ENCODE measurements around the gene TNIK.
"Not testable (repeated sequence)": the region's sequence is repeated elsewhere in the genome, so short reads cannot be mapped to it uniquely, and the experiment has no call there.

Gene TNIK

DNA sequence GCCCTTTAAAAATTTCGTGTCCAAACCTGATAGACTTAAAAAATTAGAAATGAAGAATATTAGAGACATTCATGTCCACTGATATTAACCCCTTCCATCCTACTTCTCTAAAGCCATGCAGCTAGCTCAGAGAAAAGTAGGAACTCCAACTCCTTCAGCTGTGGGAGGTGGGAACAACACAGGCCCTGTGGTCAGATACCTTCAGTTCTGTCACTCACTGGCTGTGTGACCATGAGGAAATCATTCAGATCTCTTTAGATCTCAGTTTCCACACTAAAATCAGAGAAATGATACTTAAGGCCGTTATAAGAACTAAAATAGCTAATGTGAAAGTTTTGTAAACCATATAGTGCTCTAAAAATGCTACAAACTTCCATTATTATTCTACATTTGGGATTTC, 209.8 kb downstream of the TNIK start:
- in situ Hi-C loops (cut with MboI; ENCODE audit: low pct_unique_long_range_greater_than_20kb, low sequenced_read_pairs, unreplicated experiment), result no loop called here
- TF ChIP-seq, protein P1, sequence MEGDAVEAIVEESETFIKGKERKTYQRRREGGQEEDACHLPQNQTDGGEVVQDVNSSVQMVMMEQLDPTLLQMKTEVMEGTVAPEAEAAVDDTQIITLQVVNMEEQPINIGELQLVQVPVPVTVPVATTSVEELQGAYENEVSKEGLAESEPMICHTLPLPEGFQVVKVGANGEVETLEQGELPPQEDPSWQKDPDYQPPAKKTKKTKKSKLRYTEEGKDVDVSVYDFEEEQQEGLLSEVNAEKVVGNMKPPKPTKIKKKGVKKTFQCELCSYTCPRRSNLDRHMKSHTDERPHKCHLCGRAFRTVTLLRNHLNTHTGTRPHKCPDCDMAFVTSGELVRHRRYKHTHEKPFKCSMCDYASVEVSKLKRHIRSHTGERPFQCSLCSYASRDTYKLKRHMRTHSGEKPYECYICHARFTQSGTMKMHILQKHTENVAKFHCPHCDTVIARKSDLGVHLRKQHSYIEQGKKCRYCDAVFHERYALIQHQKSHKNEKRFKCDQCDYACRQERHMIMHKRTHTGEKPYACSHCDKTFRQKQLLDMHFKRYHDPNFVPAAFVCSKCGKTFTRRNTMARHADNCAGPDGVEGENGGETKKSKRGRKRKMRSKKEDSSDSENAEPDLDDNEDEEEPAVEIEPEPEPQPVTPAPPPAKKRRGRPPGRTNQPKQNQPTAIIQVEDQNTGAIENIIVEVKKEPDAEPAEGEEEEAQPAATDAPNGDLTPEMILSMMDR (IDR thresholded peaks at IDR 0.05; ENCODE audit: extremely low read depth, insufficient read depth, missing control alignments), result no peak
- no peak for DNase-seq (ENCODE audit: low spot score)

DNA sequence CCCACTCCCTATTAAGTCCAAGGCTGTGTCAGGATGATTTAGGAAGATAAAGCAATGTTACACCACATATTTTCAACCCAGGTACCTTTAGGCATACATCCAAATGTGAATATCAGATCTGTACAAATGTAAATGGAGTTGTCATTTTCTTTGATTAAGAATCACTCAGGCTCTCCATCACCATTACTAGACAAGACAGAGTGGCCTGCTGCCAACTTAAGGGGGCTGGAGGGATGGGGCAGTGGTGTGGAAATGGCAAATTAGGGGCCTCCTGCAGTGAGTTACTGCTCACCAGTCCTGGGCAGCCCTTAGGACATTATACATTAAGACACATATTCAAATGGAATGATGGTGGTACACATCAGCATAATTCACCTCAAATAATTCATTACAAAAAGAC, 211.0 kb downstream of the TNIK start:
- no peak for DNase-seq (ENCODE audit: low spot score)
- TF ChIP-seq, protein P1 (IDR thresholded peaks at IDR 0.05; ENCODE audit: extremely low read depth, insufficient read depth, missing control alignments), result no peak
- in situ Hi-C loops (cut with MboI; ENCODE audit: low pct_unique_long_range_greater_than_20kb, low sequenced_read_pairs, unreplicated experiment), result no loop called here

DNA sequence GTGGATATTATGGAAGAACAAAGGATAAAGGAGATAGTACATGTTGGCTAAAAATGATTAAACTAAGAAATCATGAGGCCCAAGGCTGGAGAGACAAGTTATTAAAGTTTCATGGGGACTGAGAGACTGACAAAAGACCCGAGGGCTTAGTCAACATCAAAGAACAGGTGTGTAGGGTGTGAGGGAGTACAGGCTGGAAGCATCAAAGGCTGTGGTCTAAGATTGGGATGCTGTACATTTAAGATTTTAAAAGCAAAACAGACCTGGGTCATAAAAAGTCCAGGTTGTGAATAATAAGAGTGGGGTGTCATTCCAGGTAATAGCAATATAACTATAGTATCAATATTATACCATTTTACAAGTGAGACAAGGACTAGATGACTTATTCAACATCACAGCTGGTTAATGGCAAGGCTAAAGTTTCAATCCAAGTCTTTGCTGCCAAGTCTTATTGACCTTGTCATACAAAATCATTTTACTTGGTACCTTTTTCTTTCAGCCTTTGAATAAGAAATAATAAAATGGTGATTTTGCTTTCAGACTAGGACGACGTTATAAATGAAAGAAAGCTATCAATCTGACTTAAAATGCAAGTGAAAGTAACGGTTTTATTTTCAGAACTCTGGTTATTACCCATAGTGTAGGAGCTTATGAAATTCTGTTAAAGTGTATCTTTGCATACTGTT, 211.6 kb downstream of the TNIK start:
- TF ChIP-seq, protein P1 (IDR thresholded peaks at IDR 0.05; ENCODE audit: extremely low read depth, insufficient read depth, missing control alignments), result no peak
- in situ Hi-C loops (cut with MboI; ENCODE audit: low pct_unique_long_range_greater_than_20kb, low sequenced_read_pairs, unreplicated experiment), result no loop called here
- DNase-seq (ENCODE audit: low spot score), result peak; percentile 54

DNA sequence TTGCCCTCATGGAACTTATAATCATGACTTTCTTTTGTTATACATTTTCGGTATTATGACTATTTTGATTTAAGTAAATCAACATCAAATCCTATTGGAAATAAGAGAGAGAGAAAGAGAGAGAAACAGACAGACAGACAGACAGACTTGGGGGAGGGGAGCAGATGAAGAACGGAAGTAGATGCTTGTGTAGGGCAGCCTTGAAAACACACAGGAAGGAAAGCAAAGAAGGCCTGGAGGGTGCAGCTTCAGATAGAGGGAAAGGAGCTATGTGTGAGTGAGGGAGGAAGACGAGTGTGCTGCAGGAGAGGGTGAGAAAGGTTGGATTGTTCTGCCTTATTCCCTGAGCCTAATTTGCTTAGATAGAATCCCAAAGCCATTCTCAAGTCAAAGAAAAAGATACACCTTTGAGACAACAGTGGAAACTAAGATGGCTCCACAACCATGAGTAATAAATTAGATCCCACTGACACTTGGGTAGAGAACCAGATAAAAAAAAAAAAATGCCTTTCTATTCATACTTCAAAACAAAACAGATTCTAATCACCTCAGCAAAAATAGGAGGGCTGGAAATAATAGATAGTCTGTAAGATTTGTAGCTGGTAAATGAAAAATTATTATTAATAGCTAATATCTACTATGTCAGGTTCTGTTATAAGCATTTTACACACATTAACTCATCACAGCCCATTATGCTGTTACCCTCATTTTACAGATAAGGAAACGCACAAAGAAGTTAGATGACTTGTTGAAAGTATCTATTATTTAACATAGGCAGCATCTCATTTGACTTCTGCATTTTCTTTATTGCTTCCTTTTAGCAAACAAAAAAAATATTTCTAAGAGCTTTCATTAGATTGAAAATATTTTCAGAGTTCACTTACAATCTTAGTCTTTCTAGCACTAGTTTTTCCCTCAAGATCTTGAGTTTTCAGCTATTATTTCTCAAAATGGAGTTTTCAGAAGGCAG, 214.1 kb downstream of the TNIK start:
- no peak for DNase-seq (ENCODE audit: low spot score)
- in situ Hi-C loops (cut with MboI; ENCODE audit: low pct_unique_long_range_greater_than_20kb, low sequenced_read_pairs, unreplicated experiment), result no loop called here
- TF ChIP-seq, protein P1 (IDR thresholded peaks at IDR 0.05; ENCODE audit: extremely low read depth, insufficient read depth, missing control alignments), result no peak

DNA sequence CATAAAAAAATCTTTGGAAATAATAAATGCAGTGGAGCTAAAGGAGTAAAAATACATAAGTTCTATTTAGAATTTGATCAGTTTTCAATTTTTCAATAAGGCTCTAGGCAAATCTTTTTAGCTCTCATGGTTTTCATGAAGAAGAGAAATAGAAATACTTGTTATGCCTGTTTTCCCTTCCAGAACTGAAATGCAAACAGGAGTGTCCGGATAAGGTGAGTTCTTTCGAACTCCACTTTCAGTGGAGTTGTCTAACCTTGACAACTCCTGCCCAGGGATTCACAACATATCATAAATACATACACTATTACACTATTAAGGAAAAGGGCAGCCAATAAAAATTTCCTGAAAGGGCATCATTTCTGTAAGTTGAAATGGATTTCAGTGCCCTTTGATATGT, 217.3 kb downstream of the TNIK start:
- TF ChIP-seq, protein P1 (IDR thresholded peaks at IDR 0.05; ENCODE audit: extremely low read depth, insufficient read depth, missing control alignments), result no peak
- in situ Hi-C loops (cut with MboI; ENCODE audit: low pct_unique_long_range_greater_than_20kb, low sequenced_read_pairs, unreplicated experiment), result no loop called here
- DNase-seq (ENCODE audit: low spot score), result no peak

DNA sequence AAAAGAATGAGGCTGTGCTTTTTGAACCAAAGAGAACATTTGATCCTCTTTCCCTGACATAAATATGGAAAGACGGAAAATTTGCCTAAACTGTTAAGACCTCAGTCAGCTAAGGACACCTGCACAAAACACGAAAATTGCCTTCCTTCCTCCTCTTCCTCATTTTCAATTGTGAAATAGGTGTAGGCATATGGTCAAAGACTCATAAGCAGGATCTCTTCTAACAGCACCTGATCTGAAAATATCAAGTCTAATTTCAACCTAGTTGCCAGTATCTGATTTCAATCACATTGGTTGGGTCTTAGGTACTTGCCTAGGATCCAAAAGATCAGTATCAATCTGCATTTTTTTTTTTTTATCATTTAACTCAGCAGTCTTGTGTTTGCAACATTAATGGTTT, 218.0 kb downstream of the TNIK start:
- TF ChIP-seq, protein P1 (IDR thresholded peaks at IDR 0.05; ENCODE audit: extremely low read depth, insufficient read depth, missing control alignments), result no peak
- DNase-seq (ENCODE audit: low spot score), result no peak
- in situ Hi-C loops (cut with MboI; ENCODE audit: low pct_unique_long_range_greater_than_20kb, low sequenced_read_pairs, unreplicated experiment), result no loop called here

DNA sequence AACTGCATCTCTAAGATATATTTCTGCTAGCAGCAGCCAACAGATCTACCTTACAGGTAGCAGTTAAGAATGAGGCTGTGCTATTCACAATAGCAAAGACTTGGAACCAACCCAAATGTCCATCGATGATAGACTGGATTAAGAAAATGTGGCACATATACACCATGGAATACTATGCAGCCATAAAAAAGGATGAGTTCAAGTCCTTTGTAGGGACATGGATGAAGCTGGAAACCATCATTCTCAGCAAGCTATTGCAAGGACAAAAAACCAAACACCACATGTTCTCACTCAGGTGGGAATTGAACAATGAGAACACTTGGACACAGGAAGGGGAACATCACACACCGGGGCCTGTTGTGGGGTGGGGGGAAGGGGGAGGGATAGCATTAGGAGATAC, 218.6 kb downstream of the TNIK start:
- in situ Hi-C loops (cut with MboI; ENCODE audit: low pct_unique_long_range_greater_than_20kb, low sequenced_read_pairs, unreplicated experiment); DNase-seq (ENCODE audit: low spot score): not testable (repeated sequence)
